Measurements from ENCODE around the gene BDKRB2. TPM values are rescaled to one million over a fixed set of nuclear protein-coding genes. Genes with fewer than 3 reads are reported as not detected.

The BDKRB2 gene
- polyA plus RNA-seq, 1 experiment: 26.8 TPM

- no peak for TF ChIP-seq CTCF (IDR thresholded peaks at IDR 0.05; ENCODE audit: insufficient read depth, low read depth, low read length)
- H3K4me3 ChIP-seq (ENCODE audit: low read depth, low read length): no peak overlapping the region
- H3K27me3 ChIP-seq (ENCODE audit: control insufficient read depth, insufficient read depth, low read length): peaks cover under 1% of the 10 kb centered on the region; the same call in 1 of the 2 replicates
- no peaks in the 10 kb centered on the region for H3K36me3 ChIP-seq (ENCODE audit: control insufficient read depth, insufficient read depth, low read length)
- ChIA-PET POLR2A (no interaction called here), CTCF (interaction anchor here (1.1 to 3.1 kb wide), 7 partner anchors 9 to 98 kb away, joined by 3 to 12 read pairs (median 5); no protein-coding TSS in a partner anchor)
- DNase-seq (ENCODE audit: low read depth): no peak
These were observed 26.8 kb upstream of the BDKRB2 start for GRCh38 chr14:96177766-96178375.

- CTCF ChIA-PET: interaction anchor here (0.6 to 3.1 kb wide), 4 partner anchors 8 to 97 kb away, joined by 4 to 12 read pairs (median 6); no protein-coding TSS in a partner anchor
- Histone ChIP-seq H3K36me3 (ENCODE audit: control insufficient read depth, insufficient read depth, low read length) (no peaks in the 10 kb centered on the region), H3K4me3 (ENCODE audit: low read depth, low read length) (no peak overlapping the region), H3K27me3 (ENCODE audit: control insufficient read depth, insufficient read depth, low read length) (peaks cover 2% of the 10 kb centered on the region; the same call in 1 of the 2 replicates)
- no peak for TF ChIP-seq CTCF (IDR thresholded peaks at IDR 0.05; ENCODE audit: insufficient read depth, low read depth, low read length)
- POLR2A ChIA-PET: no interaction called here
- DNase-seq (ENCODE audit: low read depth): no peak
These were observed 25.9 kb upstream of the BDKRB2 start for GRCh38 chr14:96178461-96179321.

GRCh38 chr14:96180043-96180874, 24.4 kb upstream of the BDKRB2 start:
- CTCF ChIA-PET: interaction anchor here (0.5 to 2.2 kb wide), 2 partner anchors 75 to 94 kb away, joined by 3 to 5 read pairs; no protein-coding TSS in a partner anchor
- TF ChIP-seq CTCF (IDR thresholded peaks at IDR 0.05; ENCODE audit: insufficient read depth, low read depth, low read length): no peak
- no peaks in the 10 kb centered on the region for H3K36me3 ChIP-seq (ENCODE audit: control insufficient read depth, insufficient read depth, low read length)
- H3K4me3 ChIP-seq (ENCODE audit: low read depth, low read length): no peak overlapping the region
- POLR2A ChIA-PET: no interaction called here
- peaks cover 2% of the 10 kb centered on the region; the same call in 1 of the 2 replicates for H3K27me3 ChIP-seq (ENCODE audit: control insufficient read depth, insufficient read depth, low read length)
- DNase-seq (ENCODE audit: low read depth): no peak

- POLR2A ChIA-PET: no interaction called here
- H3K36me3 ChIP-seq (ENCODE audit: control insufficient read depth, insufficient read depth, low read length): no peaks in the 10 kb centered on the region
- no peak for DNase-seq (ENCODE audit: low read depth)
- no peak overlapping the region for H3K4me3 ChIP-seq (ENCODE audit: low read depth, low read length)
- H3K27me3 ChIP-seq (ENCODE audit: control insufficient read depth, insufficient read depth, low read length): peaks cover 2% of the 10 kb centered on the region; the same call in 1 of the 2 replicates
- no peak for TF ChIP-seq CTCF (IDR thresholded peaks at IDR 0.05; ENCODE audit: insufficient read depth, low read depth, low read length)
- CTCF ChIA-PET: interaction anchor here (2.2 kb wide), 1 partner anchor 93 kb away, joined by 5 read pairs; no protein-coding TSS in a partner anchor
These were observed 23.2 kb upstream of the BDKRB2 start for GRCh38 chr14:96181186-96182056.

Data from BJ (cell line).